Measurements from ENCODE around the gene REXO5. TPM values are rescaled to one million over a fixed set of nuclear protein-coding genes. Genes with fewer than 3 reads are reported as not detected.

The REXO5 gene
- total and polyA plus RNA-seq, 7 donors, result 0.63 to 1.8 (median 1.1) TPM

- peaks cover 51% of the 10 kb centered on the region for H3K4me1 ChIP-seq
- H3K9me3 ChIP-seq, result no peaks in the 10 kb centered on the region
- DNase-seq (no peak), ATAC-seq (no peak)
- no peak for TF ChIP-seq CTCF (IDR thresholded peaks at IDR 0.05)
- H3K27me3 ChIP-seq (ENCODE audit: insufficient read depth in 3 of 3, low read length in 2 of 3), result no peaks in the 10 kb centered on the region
- H3K36me3 ChIP-seq (ENCODE audit: insufficient read depth in 1 of 2, low read depth in 1 of 2), result no peaks in the 10 kb centered on the region
- H3K27ac ChIP-seq, result no peak overlapping the region
- WGBS, 3 donors, result 94 to 96% (median 96%) methylated on average over 3 of the region's 3 CpGs
- intact Hi-C loops (cut with DNase I), result no loop called here
- no peak overlapping the region for H3K4me3 ChIP-seq
Measured at GRCh38 chr16:20873331-20873730, 67.0 kb downstream of the REXO5 start.

DNA sequence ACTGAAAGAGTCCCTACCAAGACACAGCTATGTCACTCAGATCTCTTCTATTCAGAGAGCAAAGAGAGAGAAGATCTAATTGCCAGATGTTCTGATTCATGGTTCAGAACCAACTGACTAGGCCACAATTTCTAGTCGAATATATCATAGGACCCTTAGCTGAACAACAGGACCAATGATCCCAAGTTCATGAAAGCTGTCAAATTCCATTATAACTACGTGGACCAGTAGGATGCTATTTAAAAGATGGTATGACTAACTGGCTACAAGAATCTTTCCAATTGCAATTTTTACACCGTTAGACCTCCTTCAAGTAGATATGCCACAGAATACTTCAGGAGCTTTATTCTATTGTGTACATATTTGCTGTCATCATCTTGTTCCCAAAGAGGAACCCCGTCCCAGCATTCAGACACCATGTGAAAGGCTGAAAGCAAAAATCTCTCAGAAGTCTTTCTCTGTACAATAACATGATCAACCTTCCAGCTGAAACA lies 67.8 kb downstream of the REXO5 start:
- no peak for TF ChIP-seq CTCF (IDR thresholded peaks at IDR 0.05)
- H3K27me3 ChIP-seq (ENCODE audit: insufficient read depth in 3 of 3, low read length in 2 of 3), result no peaks in the 10 kb centered on the region
- peaks cover 48% of the 10 kb centered on the region for H3K4me1 ChIP-seq
- no peak overlapping the region for H3K4me3 ChIP-seq
- H3K9me3 ChIP-seq, result no peaks in the 10 kb centered on the region
- intact Hi-C loops (cut with DNase I), result no loop called here
- H3K27ac ChIP-seq, result no peak overlapping the region
- ATAC-seq, result no peak
- DNase-seq, result no peak
- WGBS, 3 donors, result 76 to 82% (median 77%) methylated on average over 4 of the region's 4 CpGs
- H3K36me3 ChIP-seq (ENCODE audit: insufficient read depth in 1 of 2, low read depth in 1 of 2), result no peaks in the 10 kb centered on the region

DNA sequence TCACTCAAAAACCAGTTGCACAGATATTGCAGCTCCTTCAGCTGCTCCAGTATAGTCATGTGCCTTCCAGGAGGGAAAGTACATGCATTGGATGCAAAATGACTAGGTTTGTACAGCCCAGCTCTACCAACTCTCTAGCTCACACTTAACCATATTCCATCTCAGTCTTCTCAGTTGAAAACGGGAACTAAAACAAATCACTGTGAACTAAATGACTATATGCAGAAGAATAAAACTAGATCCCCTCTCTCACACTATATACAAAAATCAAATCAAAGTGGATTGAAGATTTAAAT lies 69.0 kb downstream of the REXO5 start:
- no peak overlapping the region for H3K27ac ChIP-seq
- 89 to 95% (median 92%) methylated on average over 1 of the region's 1 CpG for WGBS, 3 donors
- H3K4me3 ChIP-seq, result no peak overlapping the region
- no peaks in the 10 kb centered on the region for H3K9me3 ChIP-seq
- DNase-seq, result no peak
- peak in 1 of 4 donors; percentile 13 for ATAC-seq
- TF ChIP-seq CTCF (IDR thresholded peaks at IDR 0.05), result no peak
- intact Hi-C loops (cut with DNase I), result no loop called here
- H3K4me1 ChIP-seq, result peaks cover 49% of the 10 kb centered on the region
- H3K27me3 ChIP-seq (ENCODE audit: insufficient read depth in 3 of 3, low read length in 2 of 3), result no peaks in the 10 kb centered on the region
- H3K36me3 ChIP-seq (ENCODE audit: insufficient read depth in 1 of 2, low read depth in 1 of 2), result no peaks in the 10 kb centered on the region

- TF ChIP-seq CTCF (IDR thresholded peaks at IDR 0.05), result no peak
Measured at GRCh38 chr16:20878682-20879147, 72.4 kb downstream of the REXO5 start.

More at GRCh38 chr16:20878682-20879147, 72.4 kb downstream of the REXO5 start:
- no peaks in the 10 kb centered on the region for H3K9me3 ChIP-seq
- intact Hi-C loops (cut with DNase I), result no loop called here
- ATAC-seq (peak in 1 of 4 donors; percentile 22), DNase-seq (no peak)
- H3K36me3 ChIP-seq (ENCODE audit: insufficient read depth in 1 of 2, low read depth in 1 of 2), result no peaks in the 10 kb centered on the region
- H3K27ac ChIP-seq, result no peak overlapping the region
- 70 to 80% (median 70%) methylated on average over 5 of the region's 5 CpGs for WGBS, 3 donors
- H3K4me1 ChIP-seq, result peaks cover 26% of the 10 kb centered on the region
- H3K27me3 ChIP-seq (ENCODE audit: insufficient read depth in 3 of 3, low read length in 2 of 3), result no peaks in the 10 kb centered on the region
- no peak overlapping the region for H3K4me3 ChIP-seq
